ENCODE data around the gene SNTB2. TPM values are rescaled to one million over a fixed set of nuclear protein-coding genes. Genes with fewer than 3 reads are reported as not detected.

The SNTB2 gene
- total and polyA plus RNA-seq, 2 of the 13 experiments (the other 11 are each of a cell fraction or from before 2014, with no cell fraction given), result 11.5 to 19.2 TPM

GRCh38 chr16:69209735-69210134 is 22.8 kb downstream of the SNTB2 start:
- WGBS (ENCODE audit: low lambda C conversion rate), result 96% methylated on average over 4 of the region's 4 CpGs
- intact Hi-C loops (cut with micrococcal nuclease; ENCODE audit: unreplicated experiment) (no loop called here), in situ Hi-C loops (cut with HindIII; ENCODE audit: extremely low pct_ligation_motif_present, low pct_unique_long_range_greater_than_20kb) (no loop called here)
- no peak overlapping the region for H3K27ac ChIP-seq (ENCODE audit: extremely low read length, insufficient read depth, low read length)
- no peak overlapping the region for H3K9ac ChIP-seq (ENCODE audit: insufficient read depth, low read depth, low read length)
- peaks cover 13% of the 10 kb centered on the region for H3K79me2 ChIP-seq (ENCODE audit: insufficient read depth, low read length)
- ATAC-seq (no peak), DNase-seq (ENCODE audit: low spot score) (no peak), FAIRE-seq (no peak)
- TF ChIP-seq FOSL2 (CRISPR knock-in tag; IDR thresholded peaks at IDR 0.05) (no peak), MIER3 (CRISPR knock-in tag; IDR thresholded peaks at IDR 0.05; ENCODE audit: borderline replicate concordance) (no peak)
- no peak overlapping the region for H3K4me2 ChIP-seq (ENCODE audit: low read depth, low read length)
- H3K36me3 ChIP-seq (replicated peaks in 1 of 2; ENCODE audit: control insufficient read depth in 1 of 2, insufficient read depth in 2 of 2, low read length in 2 of 2), result peaks cover 0 to 2% of the 10 kb centered on the region in 2 experiments; a peak in 1 of 5 replicates
- H3K4me3 ChIP-seq (replicated peaks in 1 of 3; ENCODE audit: insufficient read depth in 1 of 3, low read depth in 2 of 3, low read length in 3 of 3), result no peak overlapping the region
- H2AFZ ChIP-seq (ENCODE audit: low read length), result no peak overlapping the region
- H4K20me1 ChIP-seq (ENCODE audit: insufficient read depth, low read length), result no peaks in the 10 kb centered on the region
- ChIA-PET CTCF (ENCODE audit: low intra/inter-chr PET ratio, low total read pairs) (no interaction called here), POLR2A (interaction anchor here (1.4 kb wide), 1 partner anchor 23 kb away, joined by 4 read pairs; the partner anchor contains the start of gene SNTB2)
- no peaks in the 10 kb centered on the region for H3K27me3 ChIP-seq (ENCODE audit: control insufficient read depth in 1 of 2, insufficient read depth in 2 of 2, low read length in 2 of 2)
- no TSS peak for BruUV-seq (replicated peaks)
- H3K4me1 ChIP-seq (ENCODE audit: insufficient read depth, low read length), result peaks cover 13% of the 10 kb centered on the region
- no peaks in the 10 kb centered on the region for H3K9me3 ChIP-seq (ENCODE audit: low read length)

- Histone ChIP-seq H2AFZ (ENCODE audit: low read length) (no peak overlapping the region), H3K9ac (ENCODE audit: insufficient read depth, low read depth, low read length) (no peak overlapping the region), H3K79me2 (ENCODE audit: insufficient read depth, low read length) (peaks cover 30% of the 10 kb centered on the region), H3K4me1 (ENCODE audit: insufficient read depth, low read length) (peaks cover 41% of the 10 kb centered on the region), H3K27me3 (ENCODE audit: control insufficient read depth in 1 of 2, insufficient read depth in 2 of 2, low read length in 2 of 2) (no peaks in the 10 kb centered on the region), H3K27ac (ENCODE audit: extremely low read length, insufficient read depth, low read length) (no peak overlapping the region), H3K36me3 (replicated peaks in 1 of 2; ENCODE audit: control insufficient read depth in 1 of 2, insufficient read depth in 2 of 2, low read length in 2 of 2) (no peaks in the 10 kb centered on the region), H4K20me1 (ENCODE audit: insufficient read depth, low read length) (no peaks in the 10 kb centered on the region), H3K4me2 (ENCODE audit: low read depth, low read length) (no peak overlapping the region), H3K9me3 (ENCODE audit: low read length) (no peaks in the 10 kb centered on the region), H3K4me3 (replicated peaks in 1 of 3; ENCODE audit: insufficient read depth in 1 of 3, low read depth in 2 of 3, low read length in 3 of 3) (no peak overlapping the region)
- FAIRE-seq (no peak), DNase-seq (ENCODE audit: low spot score) (peak; percentile 42), ATAC-seq (no peak)
- TF ChIP-seq CBX1 (IDR thresholded peaks at IDR 0.05; ENCODE audit: low read depth) (no peak), MAFF (IDR thresholded peaks at IDR 0.05; ENCODE audit: low read depth, low read length) (peak; percentile 70), MAFK (conservative IDR thresholded peaks at IDR 0.05 in 1 of 2, IDR thresholded peaks at IDR 0.05 in 1 of 2; ENCODE audit: low read length in 2 of 2) (peak; percentile 60 to 73)
- 87% methylated on average over 1 of the region's 1 CpG for WGBS (ENCODE audit: low lambda C conversion rate)
- intact Hi-C loops (cut with micrococcal nuclease; ENCODE audit: unreplicated experiment), result no loop called here
- no TSS peak for BruUV-seq (replicated peaks)
- ChIA-PET POLR2A (no interaction called here), CTCF (ENCODE audit: low intra/inter-chr PET ratio, low total read pairs) (no interaction called here)
- in situ Hi-C loops (cut with HindIII; ENCODE audit: extremely low pct_ligation_motif_present, low pct_unique_long_range_greater_than_20kb), result no loop called here
Observed at GRCh38 chr16:69217433-69217832, 30.5 kb downstream of the SNTB2 start.
